ENCODE measurements around the gene ARMH3. TPM values are rescaled to one million over a fixed set of nuclear protein-coding genes. Genes with fewer than 3 reads are reported as not detected.

Gene ARMH3
- total and polyA plus RNA-seq, 10 of the 15 experiments (the other 5 are each of a cell fraction or from before 2014, with no cell fraction given): 13.0 to 33.0 (median 16.4) TPM

DNA sequence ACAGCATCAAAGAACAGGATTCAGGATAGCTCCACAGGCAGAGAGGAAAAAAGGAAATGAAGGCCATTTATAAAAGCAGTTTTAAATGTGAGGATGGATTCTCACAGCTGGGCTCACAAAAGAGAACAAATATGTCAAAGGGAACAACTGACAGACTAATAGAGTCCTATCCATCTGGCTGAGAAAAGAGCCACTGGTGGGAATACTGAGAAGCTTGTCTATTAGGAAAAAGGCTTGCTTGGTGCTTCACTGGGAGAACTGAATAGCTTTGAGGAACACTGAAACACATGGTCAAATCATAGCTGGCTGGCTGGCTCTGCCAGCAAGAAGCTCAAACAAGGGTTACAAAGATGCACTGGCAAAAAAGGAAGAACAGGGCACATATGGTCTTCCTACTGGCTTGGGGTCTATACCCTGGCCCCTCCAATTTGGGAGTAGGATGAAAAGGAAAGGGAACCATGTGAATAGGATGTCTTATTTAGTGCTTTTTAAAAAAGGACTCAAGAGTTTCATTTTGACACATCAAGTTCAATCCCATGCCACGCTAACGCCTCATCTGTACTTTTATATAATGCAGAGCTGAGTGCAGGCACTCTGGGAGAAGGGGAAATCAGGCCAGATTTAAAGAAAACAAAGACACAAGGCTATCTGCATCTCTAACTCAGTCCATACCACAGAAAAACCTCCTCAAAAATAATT, 167.6 kb downstream of the ARMH3 start (continued):
- TF ChIP-seq ZNF592 (IDR thresholded peaks at IDR 0.05) (no peak), MYC (IDR thresholded peaks at IDR 0.05; ENCODE audit: insufficient read depth, insufficient read length, insufficient replicate concordance, low read length, severe bottlenecking) (no peak), RUNX3 (IDR thresholded peaks at IDR 0.05; ENCODE audit: low read length) (no peak), FOXM1 (IDR thresholded peaks at IDR 0.05; ENCODE audit: low read depth, low read length) (peak; percentile 66; the same call in 1 of the 2 replicates), IRF5 (IDR thresholded peaks at IDR 0.05; ENCODE audit: borderline replicate concordance) (no peak), IKZF1 (conservative IDR thresholded peaks at IDR 0.05) (peak; percentile 60), BCL3 (IDR thresholded peaks at IDR 0.05; ENCODE audit: borderline replicate concordance, insufficient read depth, low read depth, low read length, poor library complexity, severe bottlenecking) (no peak), NFIC (IDR thresholded peaks at IDR 0.05; ENCODE audit: low read depth, low read length) (no peak; the same call in 1 of the 2 replicates), FOS (IDR thresholded peaks at IDR 0.05; ENCODE audit: borderline replicate concordance, extremely low read depth, insufficient read length) (no peak), ATF7 (IDR thresholded peaks at IDR 0.05; ENCODE audit: low read depth) (no peak), NFYB (IDR thresholded peaks at IDR 0.05; ENCODE audit: insufficient read depth, low read depth, low read length) (no peak), POU2F2 (IDR thresholded peaks at IDR 0.05; ENCODE audit: borderline replicate concordance, low read depth, low read length) (no peak), SIX5 (IDR thresholded peaks at IDR 0.05; ENCODE audit: low read depth, low read length, severe bottlenecking) (no peak), CHD4 (IDR thresholded peaks at IDR 0.05) (no peak), NBN (IDR thresholded peaks at IDR 0.05) (no peak)
- TF ChIP-seq, protein P1, sequence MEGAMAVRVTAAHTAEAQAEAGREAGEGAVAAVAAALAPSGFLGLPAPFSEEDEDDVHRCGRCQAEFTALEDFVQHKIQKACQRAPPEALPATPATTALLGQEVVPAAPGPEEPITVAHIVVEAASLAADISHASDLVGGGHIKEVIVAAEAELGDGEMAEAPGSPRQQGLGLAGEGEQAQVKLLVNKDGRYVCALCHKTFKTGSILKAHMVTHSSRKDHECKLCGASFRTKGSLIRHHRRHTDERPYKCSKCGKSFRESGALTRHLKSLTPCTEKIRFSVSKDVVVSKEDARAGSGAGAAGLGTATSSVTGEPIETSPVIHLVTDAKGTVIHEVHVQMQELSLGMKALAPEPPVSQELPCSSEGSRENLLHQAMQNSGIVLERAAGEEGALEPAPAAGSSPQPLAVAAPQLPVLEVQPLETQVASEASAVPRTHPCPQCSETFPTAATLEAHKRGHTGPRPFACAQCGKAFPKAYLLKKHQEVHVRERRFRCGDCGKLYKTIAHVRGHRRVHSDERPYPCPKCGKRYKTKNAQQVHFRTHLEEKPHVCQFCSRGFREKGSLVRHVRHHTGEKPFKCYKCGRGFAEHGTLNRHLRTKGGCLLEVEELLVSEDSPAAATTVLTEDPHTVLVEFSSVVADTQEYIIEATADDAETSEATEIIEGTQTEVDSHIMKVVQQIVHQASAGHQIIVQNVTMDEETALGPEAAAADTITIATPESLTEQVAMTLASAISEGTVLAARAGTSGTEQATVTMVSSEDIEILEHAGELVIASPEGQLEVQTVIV (IDR thresholded peaks at IDR 0.05; ENCODE audit: borderline replicate concordance, partially characterized antibody): no peak
- TF ChIP-seq, protein P2, sequence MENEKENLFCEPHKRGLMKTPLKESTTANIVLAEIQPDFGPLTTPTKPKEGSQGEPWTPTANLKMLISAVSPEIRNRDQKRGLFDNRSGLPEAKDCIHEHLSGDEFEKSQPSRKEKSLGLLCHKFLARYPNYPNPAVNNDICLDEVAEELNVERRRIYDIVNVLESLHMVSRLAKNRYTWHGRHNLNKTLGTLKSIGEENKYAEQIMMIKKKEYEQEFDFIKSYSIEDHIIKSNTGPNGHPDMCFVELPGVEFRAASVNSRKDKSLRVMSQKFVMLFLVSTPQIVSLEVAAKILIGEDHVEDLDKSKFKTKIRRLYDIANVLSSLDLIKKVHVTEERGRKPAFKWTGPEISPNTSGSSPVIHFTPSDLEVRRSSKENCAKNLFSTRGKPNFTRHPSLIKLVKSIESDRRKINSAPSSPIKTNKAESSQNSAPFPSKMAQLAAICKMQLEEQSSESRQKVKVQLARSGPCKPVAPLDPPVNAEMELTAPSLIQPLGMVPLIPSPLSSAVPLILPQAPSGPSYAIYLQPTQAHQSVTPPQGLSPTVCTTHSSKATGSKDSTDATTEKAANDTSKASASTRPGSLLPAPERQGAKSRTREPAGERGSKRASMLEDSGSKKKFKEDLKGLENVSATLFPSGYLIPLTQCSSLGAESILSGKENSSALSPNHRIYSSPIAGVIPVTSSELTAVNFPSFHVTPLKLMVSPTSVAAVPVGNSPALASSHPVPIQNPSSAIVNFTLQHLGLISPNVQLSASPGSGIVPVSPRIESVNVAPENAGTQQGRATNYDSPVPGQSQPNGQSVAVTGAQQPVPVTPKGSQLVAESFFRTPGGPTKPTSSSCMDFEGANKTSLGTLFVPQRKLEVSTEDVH (IDR thresholded peaks at IDR 0.05; ENCODE audit: low read depth, partially characterized antibody): no peak
